ENCODE results near the gene SLC34A1. TPM values are rescaled to one million over a fixed set of nuclear protein-coding genes. Genes with fewer than 3 reads are reported as not detected.

SLC34A1 gene
- total and polyA plus RNA-seq, 11 donors = not detected

GRCh38 chr5:177447066-177447610 is 62.9 kb downstream of the SLC34A1 start:
- peak overlapping the region in 2 of 12 donors; percentile 4 to 60 for H3K27ac ChIP-seq
- 1 to 3% (median 2%) methylated on average over 8 to 51 of the region's 52 CpGs for WGBS, 4 donors
- ATAC-seq (peak in 2 of 4 donors; percentile 4 to 13), DNase-seq (peak in 1 of 5 donors; percentile 65)
- peaks cover 0 to 19% (median 3%) of the 10 kb centered on the region in 9 donors for H3K27me3 ChIP-seq
- no peaks in the 10 kb centered on the region for H3K9me3 ChIP-seq
- no peak for TF ChIP-seq POLR2A (IDR thresholded peaks at IDR 0.05)
- TF ChIP-seq, protein P1, sequence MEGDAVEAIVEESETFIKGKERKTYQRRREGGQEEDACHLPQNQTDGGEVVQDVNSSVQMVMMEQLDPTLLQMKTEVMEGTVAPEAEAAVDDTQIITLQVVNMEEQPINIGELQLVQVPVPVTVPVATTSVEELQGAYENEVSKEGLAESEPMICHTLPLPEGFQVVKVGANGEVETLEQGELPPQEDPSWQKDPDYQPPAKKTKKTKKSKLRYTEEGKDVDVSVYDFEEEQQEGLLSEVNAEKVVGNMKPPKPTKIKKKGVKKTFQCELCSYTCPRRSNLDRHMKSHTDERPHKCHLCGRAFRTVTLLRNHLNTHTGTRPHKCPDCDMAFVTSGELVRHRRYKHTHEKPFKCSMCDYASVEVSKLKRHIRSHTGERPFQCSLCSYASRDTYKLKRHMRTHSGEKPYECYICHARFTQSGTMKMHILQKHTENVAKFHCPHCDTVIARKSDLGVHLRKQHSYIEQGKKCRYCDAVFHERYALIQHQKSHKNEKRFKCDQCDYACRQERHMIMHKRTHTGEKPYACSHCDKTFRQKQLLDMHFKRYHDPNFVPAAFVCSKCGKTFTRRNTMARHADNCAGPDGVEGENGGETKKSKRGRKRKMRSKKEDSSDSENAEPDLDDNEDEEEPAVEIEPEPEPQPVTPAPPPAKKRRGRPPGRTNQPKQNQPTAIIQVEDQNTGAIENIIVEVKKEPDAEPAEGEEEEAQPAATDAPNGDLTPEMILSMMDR (IDR thresholded peaks at IDR 0.05) = no peak
- peaks cover 0 to 9% (median under 1%) of the 10 kb centered on the region in 9 donors for H3K36me3 ChIP-seq
- intact Hi-C loops (cut with DNase I) = loop anchor here in 1 of 10 donors (2.0 kb wide), 1 partner anchor 42 kb away; no protein-coding TSS in a partner anchor
- peak overlapping the region; percentile 53 to 78 (median 62) for H3K4me3 ChIP-seq
- peaks cover 2 to 38% (median 21%) of the 10 kb centered on the region in 12 donors for H3K4me1 ChIP-seq

DNA sequence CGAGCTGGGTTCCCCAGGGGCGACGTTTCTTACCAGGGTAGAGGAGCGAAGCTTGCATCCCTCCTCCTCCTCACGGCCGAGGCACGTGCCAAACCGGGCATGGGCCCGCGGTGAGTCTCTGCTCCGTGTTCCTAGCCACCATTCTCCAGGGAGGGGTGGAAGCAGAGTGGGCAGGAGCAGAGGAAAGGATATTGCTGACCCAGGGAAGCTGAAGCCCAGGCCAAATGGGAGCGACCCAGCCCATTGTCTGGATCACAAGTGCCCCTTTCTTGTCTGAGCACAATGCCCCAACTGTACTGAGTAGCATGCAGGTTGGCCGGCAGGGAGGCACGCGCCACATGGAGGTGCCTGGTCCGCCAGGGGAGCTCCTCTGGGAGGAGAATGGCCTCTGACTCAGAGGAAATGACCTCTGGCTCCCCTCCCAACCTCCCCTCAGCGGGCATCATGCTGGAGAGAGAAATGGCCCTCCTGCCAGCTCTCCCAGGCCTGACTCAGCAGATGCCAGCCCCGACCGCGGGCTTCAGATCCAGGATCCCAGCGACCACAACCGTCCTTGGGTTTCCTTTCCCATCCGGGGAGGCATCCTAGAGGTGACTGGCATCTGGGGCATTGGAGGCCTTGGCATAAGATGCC is 63.5 kb downstream of the SLC34A1 start:
- ATAC-seq = peak; percentile 15 to 68 (median 63)
- peaks cover 0 to 21% (median 3%) of the 10 kb centered on the region in 9 donors for H3K27me3 ChIP-seq
- peaks cover 2 to 38% (median 21%) of the 10 kb centered on the region in 12 donors for H3K4me1 ChIP-seq
- H3K4me3 ChIP-seq = peak overlapping the region in 8 of 12 donors; percentile 53 to 78 (median 62)
- DNase-seq = peak; percentile 60 to 79 (median 71)
- no peak for TF ChIP-seq POLR2A (IDR thresholded peaks at IDR 0.05)
- TF ChIP-seq, protein P1 (IDR thresholded peaks at IDR 0.05) = peak in 1 of 12 donors; percentile 7
- H3K36me3 ChIP-seq = peaks cover 0 to 3% (median 0%) of the 10 kb centered on the region in 9 donors
- 7 to 13% (median 8%) methylated on average over 14 to 23 of the region's 23 CpGs for WGBS, 4 donors
- no peaks in the 10 kb centered on the region for H3K9me3 ChIP-seq
- peak overlapping the region in 2 of 12 donors; percentile 4 to 30 for H3K27ac ChIP-seq
- intact Hi-C loops (cut with DNase I) = loop anchor here in 1 of 10 donors (2.0 kb wide), 1 partner anchor 43 kb away; no protein-coding TSS in a partner anchor

Other genes with a start within 250 kb of the SLC34A1 start
- 10 to 100 TPM; 11.6 to 27.5 (median 18.9) TPM for gene RAB24, start 80.7 kb upstream of the SLC34A1 start, total RNA-seq
- gene RAB24, start 80.7 kb upstream of the SLC34A1 start, polyA plus RNA-seq = 10 to 100 TPM; 23.8 to 28.3 TPM
- gene PRELID1, start 80.6 kb upstream of the SLC34A1 start, total RNA-seq = 10 to 100 TPM; 30.3 to 80.6 (median 42.4) TPM
- gene PRELID1, start 80.6 kb upstream of the SLC34A1 start, polyA plus RNA-seq = 100 to 1,000 TPM in 1 of 2 donors, 10 to 100 TPM in 1; 33.8 to 160 TPM
- gene MXD3, start 72.5 kb upstream of the SLC34A1 start, total RNA-seq = 1 to 10 TPM in 8 of 9 donors, under 1 TPM in 1; 0.52 to 9.1 (median 3.1) TPM
- gene MXD3, start 72.5 kb upstream of the SLC34A1 start, polyA plus RNA-seq = 1 to 10 TPM; 1.3 to 2.5 TPM
- 100 to 1,000 TPM in 3 of 9 donors, 10 to 100 TPM in 6; 50.2 to 155 (median 63.6) TPM for gene LMAN2, start 32.8 kb upstream of the SLC34A1 start, total RNA-seq
- 100 to 1,000 TPM in 1 of 2 donors, 10 to 100 TPM in 1; 43.3 to 313 TPM for gene LMAN2, start 32.8 kb upstream of the SLC34A1 start, polyA plus RNA-seq
- 10 to 100 TPM in 1 of 9 donors, 1 to 10 TPM in 8; 1.3 to 10.7 (median 2.9) TPM for gene RGS14, start 26.5 kb upstream of the SLC34A1 start, total RNA-seq
- gene RGS14, start 26.5 kb upstream of the SLC34A1 start, polyA plus RNA-seq = 1 to 10 TPM; 3.7 to 4.9 TPM
- gene PFN3, start 16.2 kb downstream of the SLC34A1 start, total RNA-seq = not detected
- not detected for gene PFN3, start 16.2 kb downstream of the SLC34A1 start, polyA plus RNA-seq
- gene F12, start 25.1 kb downstream of the SLC34A1 start, total RNA-seq = under 1 TPM in 1 of 9 donors, not detected in 8; 0.56 TPM
- gene F12, start 25.1 kb downstream of the SLC34A1 start, polyA plus RNA-seq = under 1 TPM in 1 of 2 donors, not detected in 1; 0.29 TPM
- gene GRK6, start 42.2 kb downstream of the SLC34A1 start, total RNA-seq = 10 to 100 TPM; 12.8 to 33.2 (median 17.3) TPM
- gene GRK6, start 42.2 kb downstream of the SLC34A1 start, polyA plus RNA-seq = 10 to 100 TPM in 1 of 2 donors, 1 to 10 TPM in 1; 6.8 to 29.5 TPM
- 1 to 10 TPM in 8 of 9 donors, under 1 TPM in 1; 0.82 to 5.0 (median 1.8) TPM for gene PRR7, start 62.4 kb downstream of the SLC34A1 start, total RNA-seq
- gene PRR7, start 62.4 kb downstream of the SLC34A1 start, polyA plus RNA-seq = 1 to 10 TPM; 1.4 to 1.5 TPM
- gene DBN1, start 89.2 kb downstream of the SLC34A1 start, total RNA-seq = 10 to 100 TPM; 12.3 to 60.7 (median 23.3) TPM
- gene DBN1, start 89.2 kb downstream of the SLC34A1 start, polyA plus RNA-seq = 10 to 100 TPM; 13.2 to 28.1 TPM
- gene PDLIM7, start 113.2 kb downstream of the SLC34A1 start, total RNA-seq = 100 to 1,000 TPM in 1 of 9 donors, 10 to 100 TPM in 8; 36.3 to 124 (median 49.4) TPM
- 10 to 100 TPM; 89.9 to 95.1 TPM for gene PDLIM7, start 113.2 kb downstream of the SLC34A1 start, polyA plus RNA-seq
- 10 to 100 TPM in 1 of 9 donors, 1 to 10 TPM in 7, under 1 TPM in 1; 0.77 to 23.8 (median 2.7) TPM for gene DOK3, start 125.4 kb downstream of the SLC34A1 start, total RNA-seq
- gene DOK3, start 125.4 kb downstream of the SLC34A1 start, polyA plus RNA-seq = 1 to 10 TPM; 1.1 to 3.0 TPM
- gene DDX41, start 132.5 kb downstream of the SLC34A1 start, total RNA-seq = 10 to 100 TPM; 24.4 to 53.8 (median 37.7) TPM
- 10 to 100 TPM; 33.0 to 65.4 TPM for gene DDX41, start 132.5 kb downstream of the SLC34A1 start, polyA plus RNA-seq
- 10 to 100 TPM; 13.1 to 34.4 (median 20.2) TPM for gene FAM193B, start 170.1 kb downstream of the SLC34A1 start, total RNA-seq
- gene FAM193B, start 170.1 kb downstream of the SLC34A1 start, polyA plus RNA-seq = 10 to 100 TPM; 17.4 to 58.9 TPM
- gene TMED9, start 207.8 kb downstream of the SLC34A1 start, total RNA-seq = 100 to 1,000 TPM in 2 of 9 donors, 10 to 100 TPM in 7; 46.2 to 138 (median 77.0) TPM
- 100 to 1,000 TPM in 1 of 2 donors, 10 to 100 TPM in 1; 62.8 to 321 TPM for gene TMED9, start 207.8 kb downstream of the SLC34A1 start, polyA plus RNA-seq
- 10 to 100 TPM; 10.5 to 23.5 (median 17.7) TPM for gene B4GALT7, start 215.7 kb downstream of the SLC34A1 start, total RNA-seq
- 10 to 100 TPM; 18.4 to 24.7 TPM for gene B4GALT7, start 215.7 kb downstream of the SLC34A1 start, polyA plus RNA-seq